Right lobe of liver (tissue), 4 donors: ENCODE results near the gene CHMP1A.
A peak's percentile ranks its signal among the peaks of the same experiment; 100 is the strongest.

ENCODE experiments used
- POLR2A ChIP-seq: fragments of 450-650 bp; IDR thresholded peaks from one replicate; pipeline ENCODE4 v1.6.1; 2017; ENCODE audit warnings: antibody characterized with exemption, mild to moderate bottlenecking
- TF ChIP-seq, protein P1 (sequence below), 4 donors: fragments of 200-600 bp in 3 of 4; fragments of 450-650 bp in 1 of 4; IDR thresholded peaks; one replicate each; pipeline versions ENCODE4 v1.5.1 to v1.8.0; 2016 to 2022; ENCODE audit warnings: antibody characterized with exemption in 4 of 4, mild to moderate bottlenecking in 2 of 4
- donor health status: DM: no; HTN: no; CAD: no.
- donor health status: DM: no; HTN: no; CAD: no.
- donor health status: DM: no; HTN: yes; CAD: no.

DNA sequence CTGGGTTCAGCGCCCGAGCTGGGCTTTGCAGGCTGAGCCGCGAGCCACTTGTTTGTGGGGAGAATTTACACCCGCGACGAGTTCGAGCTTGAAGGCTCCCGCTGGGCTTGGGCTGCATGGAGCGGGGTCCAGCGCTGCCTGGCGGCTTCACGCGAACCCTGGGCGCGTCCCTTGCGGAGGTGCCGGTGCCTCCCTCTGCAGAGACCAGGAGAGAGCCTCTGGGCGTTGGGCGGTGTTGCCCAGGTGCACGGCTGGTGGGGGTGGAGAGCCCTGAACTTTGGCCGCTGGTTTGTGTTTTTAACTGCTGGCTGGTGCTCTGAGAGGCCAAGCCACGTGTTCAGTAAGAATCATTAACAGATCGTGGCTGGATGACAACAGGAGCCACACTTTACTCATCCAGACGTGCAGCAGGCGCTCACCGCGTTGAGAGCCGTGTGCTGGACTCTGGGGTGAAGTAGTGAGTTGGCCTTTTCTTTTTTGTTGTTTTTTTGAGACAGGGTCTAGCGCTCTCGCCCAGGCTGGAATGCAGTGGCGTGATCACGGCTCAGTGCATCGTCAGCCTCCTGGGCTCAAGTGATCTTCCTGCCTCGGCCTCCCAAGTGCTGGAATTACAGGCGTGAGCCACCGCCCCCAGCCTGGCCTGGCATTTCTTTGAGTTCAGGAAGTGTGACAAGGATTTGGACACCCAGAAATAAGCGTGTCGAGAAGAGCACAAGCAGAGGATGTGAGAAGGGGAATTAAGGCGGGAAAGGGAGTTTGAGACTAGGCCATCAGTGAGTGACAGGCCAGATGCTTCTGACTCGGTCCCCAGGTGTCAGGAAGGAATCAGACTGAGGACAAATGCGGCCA, 29.8 kb upstream of the CHMP1A start:
- peak; percentile 84 for TF ChIP-seq POLR2A
- TF ChIP-seq, protein P1, sequence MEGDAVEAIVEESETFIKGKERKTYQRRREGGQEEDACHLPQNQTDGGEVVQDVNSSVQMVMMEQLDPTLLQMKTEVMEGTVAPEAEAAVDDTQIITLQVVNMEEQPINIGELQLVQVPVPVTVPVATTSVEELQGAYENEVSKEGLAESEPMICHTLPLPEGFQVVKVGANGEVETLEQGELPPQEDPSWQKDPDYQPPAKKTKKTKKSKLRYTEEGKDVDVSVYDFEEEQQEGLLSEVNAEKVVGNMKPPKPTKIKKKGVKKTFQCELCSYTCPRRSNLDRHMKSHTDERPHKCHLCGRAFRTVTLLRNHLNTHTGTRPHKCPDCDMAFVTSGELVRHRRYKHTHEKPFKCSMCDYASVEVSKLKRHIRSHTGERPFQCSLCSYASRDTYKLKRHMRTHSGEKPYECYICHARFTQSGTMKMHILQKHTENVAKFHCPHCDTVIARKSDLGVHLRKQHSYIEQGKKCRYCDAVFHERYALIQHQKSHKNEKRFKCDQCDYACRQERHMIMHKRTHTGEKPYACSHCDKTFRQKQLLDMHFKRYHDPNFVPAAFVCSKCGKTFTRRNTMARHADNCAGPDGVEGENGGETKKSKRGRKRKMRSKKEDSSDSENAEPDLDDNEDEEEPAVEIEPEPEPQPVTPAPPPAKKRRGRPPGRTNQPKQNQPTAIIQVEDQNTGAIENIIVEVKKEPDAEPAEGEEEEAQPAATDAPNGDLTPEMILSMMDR (IDR thresholded peaks at IDR 0.05), result no peak
